Cardiac fibroblast (primary cell): ENCODE data around the gene ERGIC2.
A peak's percentile ranks its signal among the peaks of the same experiment; 100 is the strongest.

ENCODE experiments used
- DNase-seq, 2 donors: peaks; one replicate each; pipeline versions ENCODE4 v3.0.0 to v3.0.0-alpha.2; 2010; ENCODE audit warnings: low read depth in 2 of 2
- H3K4me3 ChIP-seq, 2 donors: replicated peaks in 1 of 2; 1 replicate in 1 of 2; 2 replicates in 1 of 2; pipeline ENCODE4 v1.5.1; 2011; ENCODE audit warnings: low read depth in 2 of 2, low read length in 2 of 2, mild to moderate bottlenecking in 2 of 2, moderate library complexity in 1 of 2
- CTCF ChIP-seq: IDR thresholded peaks from one replicate; pipeline ENCODE4 v1.5.1; 2011; ENCODE audit warnings: low read depth, mild to moderate bottlenecking, low read length, inconsistent platforms

ERGIC2 gene

GRCh38 chr12:29380536-29381523 is at the start of gene ERGIC2:
Gene ERGIC2 (minus strand): TSS chr12:29381172. CDS start chr12:29371633, 9,539 bp downstream.
- H3K4me3 ChIP-seq = peak within 1 kb of the TSS; percentile 99 to 100
- TF ChIP-seq CTCF = no peak
- peak; percentile 100 for DNase-seq

GRCh38 chr12:29430716-29431044 is 49.7 kb upstream of the ERGIC2 start:
- DNase-seq = no peak
- no peak for TF ChIP-seq CTCF
- no peak overlapping the region for H3K4me3 ChIP-seq

- DNase-seq = no peak
- H3K4me3 ChIP-seq = no peak overlapping the region
- no peak for TF ChIP-seq CTCF
These were observed 49.2 kb upstream of the ERGIC2 start for GRCh38 chr12:29429999-29430715.

GRCh38 chr12:29428633-29429032 is 47.7 kb upstream of the ERGIC2 start:
- DNase-seq = peak; percentile 85 to 97
- no peak overlapping the region for H3K4me3 ChIP-seq
- TF ChIP-seq CTCF = no peak

- DNase-seq = peak; percentile 39 to 44
- TF ChIP-seq CTCF = peak; percentile 29
- H3K4me3 ChIP-seq = no peak overlapping the region
These were observed 47.0 kb upstream of the ERGIC2 start for GRCh38 chr12:29427964-29428363.

GRCh38 chr12:29426498-29426897 is 45.5 kb upstream of the ERGIC2 start:
- TF ChIP-seq CTCF = no peak
- peak in 1 of 2 donors; percentile 15 for DNase-seq
- H3K4me3 ChIP-seq = no peak overlapping the region
